Activated CD4-positive, alpha-beta T cell treated with anti-CD3 and anti-CD28 coated beads, Interleukin-2, Interleukin-6, amounts not matched to agents 100 ng/mL and 50 ng/mL, durations not matched to agents 16 hours and 8 hours (primary cell): ENCODE data around the gene MAPK8IP1.

ENCODE experiments used
- DNase-seq: peaks from one replicate; pipeline ENCODE4 v3.0.0-alpha.2; 2020

The MAPK8IP1 gene

GRCh38 chr11:45913942-45914635 lies 28.6 kb downstream of the MAPK8IP1 start:
- DNase-seq, result no peak

GRCh38 chr11:45915446-45915845 lies 30.0 kb downstream of the MAPK8IP1 start:
- DNase-seq, result no peak

- DNase-seq, result no peak
Observed at GRCh38 chr11:45917286-45917622, 31.8 kb downstream of the MAPK8IP1 start.

GRCh38 chr11:45917623-45918330 lies 32.3 kb downstream of the MAPK8IP1 start, which contains the start of gene PEX16:
TSS of gene PEX16 (minus strand) at chr11:45917877. CDS start at chr11:45917811, 66 bp downstream.
- peak; percentile 98 for DNase-seq

GRCh38 chr11:45918331-45918941 lies 33.0 kb downstream of the MAPK8IP1 start:
- DNase-seq, result peak; percentile 81

- DNase-seq, result no peak
Observed at GRCh38 chr11:45918962-45919675, 33.7 kb downstream of the MAPK8IP1 start.

- DNase-seq, result no peak
Observed at GRCh38 chr11:45919806-45920530, 34.5 kb downstream of the MAPK8IP1 start.

GRCh38 chr11:45920531-45921477 lies 35.4 kb downstream of the MAPK8IP1 start:
- DNase-seq, result no peak

GRCh38 chr11:45921561-45922424 lies 36.3 kb downstream of the MAPK8IP1 start:
- DNase-seq, result no peak

- no peak for DNase-seq
Observed at GRCh38 chr11:45922425-45923082, 37.1 kb downstream of the MAPK8IP1 start, which contains the start of gene LARGE2. TSS of gene LARGE2 (plus strand) at chr11:45922656. CDS start at chr11:45922883, 227 bp downstream.

- DNase-seq, result no peak
Observed at GRCh38 chr11:45924036-45924915, 38.8 kb downstream of the MAPK8IP1 start.

- DNase-seq, result no peak
Observed at GRCh38 chr11:45924927-45925326, 39.5 kb downstream of the MAPK8IP1 start.

- no peak for DNase-seq
Observed at GRCh38 chr11:45925550-45925949, 40.1 kb downstream of the MAPK8IP1 start.

- DNase-seq, result no peak
Observed at GRCh38 chr11:45926001-45926401, 40.5 kb downstream of the MAPK8IP1 start.

GRCh38 chr11:45926536-45927331 lies 41.3 kb downstream of the MAPK8IP1 start:
- DNase-seq, result no peak

GRCh38 chr11:45927332-45927683 lies 41.9 kb downstream of the MAPK8IP1 start:
- DNase-seq, result no peak

- DNase-seq, result no peak
Observed at GRCh38 chr11:45927684-45928413, 42.4 kb downstream of the MAPK8IP1 start.
